Vein endothelial cell (primary cell): ENCODE data around the gene ATG4C. TPM values are rescaled to one million over a fixed set of nuclear protein-coding genes. Genes with fewer than 3 reads are reported as not detected.

Experiments
- total RNA-seq: library from RNA; depleted of rRNA; stranded (reverse); fragments of >200 nt; gene quantifications from 2 replicates; pipeline ENCODE4 v1.2.3, GENCODE V29; 2012

Gene ATG4C, protein sequence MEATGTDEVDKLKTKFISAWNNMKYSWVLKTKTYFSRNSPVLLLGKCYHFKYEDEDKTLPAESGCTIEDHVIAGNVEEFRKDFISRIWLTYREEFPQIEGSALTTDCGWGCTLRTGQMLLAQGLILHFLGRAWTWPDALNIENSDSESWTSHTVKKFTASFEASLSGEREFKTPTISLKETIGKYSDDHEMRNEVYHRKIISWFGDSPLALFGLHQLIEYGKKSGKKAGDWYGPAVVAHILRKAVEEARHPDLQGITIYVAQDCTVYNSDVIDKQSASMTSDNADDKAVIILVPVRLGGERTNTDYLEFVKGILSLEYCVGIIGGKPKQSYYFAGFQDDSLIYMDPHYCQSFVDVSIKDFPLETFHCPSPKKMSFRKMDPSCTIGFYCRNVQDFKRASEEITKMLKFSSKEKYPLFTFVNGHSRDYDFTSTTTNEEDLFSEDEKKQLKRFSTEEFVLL
- 4.2 TPM in 2 replicates for total RNA-seq

DNA sequence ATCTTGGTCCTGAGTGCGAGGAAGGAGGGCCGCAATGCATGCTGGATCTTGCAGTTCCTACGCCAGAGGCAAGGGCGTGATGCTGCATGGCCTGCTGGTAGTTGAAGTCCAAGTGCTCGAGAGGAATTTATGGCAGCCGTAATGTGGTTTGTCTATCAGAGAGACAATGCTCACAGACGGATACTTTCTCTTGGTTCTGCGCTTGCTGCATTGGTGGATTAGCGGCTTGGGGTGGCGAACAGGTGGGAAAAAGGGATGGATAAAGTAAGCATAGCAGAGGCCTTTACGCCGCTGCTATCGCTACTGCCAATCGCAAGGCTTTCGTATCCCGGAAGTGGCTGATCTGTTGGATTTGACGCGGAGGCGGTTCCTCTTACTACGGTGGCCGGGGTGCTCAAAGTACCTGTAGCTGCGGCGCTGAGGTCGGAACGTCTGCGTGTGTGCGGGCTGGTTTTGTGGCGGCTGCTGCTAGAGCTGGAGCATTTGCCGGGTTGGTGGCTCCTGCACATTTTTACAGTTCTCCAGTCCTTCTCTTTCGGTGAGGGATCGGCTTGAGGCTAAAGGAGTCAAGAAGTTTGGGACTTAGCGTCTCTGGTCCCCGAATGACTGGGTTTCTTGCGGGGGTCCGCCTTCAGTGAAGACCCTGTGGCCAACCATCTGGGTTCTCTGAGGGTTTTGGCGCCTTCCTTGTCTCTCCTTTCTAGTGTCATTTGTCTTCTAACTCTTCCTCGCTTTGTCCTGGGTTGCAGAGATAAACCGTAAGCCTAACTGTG, at the start of gene ATG4C:
Gene ATG4C (plus strand): TSS at position 397 of the 773 bp plus-strand sequence. CDS start 19,655 bp downstream, outside the sequence.

Other genes starting within 250 kb of the ATG4C start
- gene ANGPTL3, start 186.6 kb upstream of the ATG4C start, total RNA-seq, result not detected in 2 replicates
- 23.5 and 25.7 TPM in 2 replicates for gene DOCK7, start 95.7 kb upstream of the ATG4C start, total RNA-seq